ENCODE measurements around the gene PAPPA. TPM values are rescaled to one million over a fixed set of nuclear protein-coding genes. Genes with fewer than 3 reads are reported as not detected.

The PAPPA gene
- total and polyA plus RNA-seq, 2 of the 8 experiments (the other 6 are each of a cell fraction or from before 2014, with no cell fraction given) = 0.18 to 0.63 TPM

GRCh38 chr9:116448431-116448830, 294.8 kb downstream of the PAPPA start (continued):
- TF ChIP-seq RNF2 (IDR thresholded peaks at IDR 0.05; ENCODE audit: borderline replicate concordance, low read depth, low read length, missing control alignments, poor library complexity, severe bottlenecking) = no peak
- TF ChIP-seq TEAD4 (IDR thresholded peaks at IDR 0.05; ENCODE audit: low read depth, low read length) = no peak

Data from H1 (cell line).